Hindlimb muscle (tissue), 1 donor: ENCODE results near the gene SPAG8. TPM values are rescaled to one million over a fixed set of nuclear protein-coding genes. Genes with fewer than 3 reads are reported as not detected.

Source experiments
- DNase-seq: peaks from one replicate; pipeline ENCODE4 v3.0.0-alpha.2; 2013
- polyA plus RNA-seq: library from polyadenylated mRNA; unstranded; fragments of 120-200 nt; gene quantifications from one replicate; pipeline ENCODE4 v1.2.1, GENCODE V29; 2013; ENCODE audit not compliant: insufficient read length

SPAG8 gene
- polyA plus RNA-seq, 1 donor, result 1.7 TPM

GRCh38 chr9:35771534-35771933, 40.5 kb downstream of the SPAG8 start:
- DNase-seq, result no peak

GRCh38 chr9:35771075-35771433, 41.0 kb downstream of the SPAG8 start:
- DNase-seq, result no peak

GRCh38 chr9:35769763-35770162, 42.3 kb downstream of the SPAG8 start:
- DNase-seq, result no peak

- no peak for DNase-seq
These were observed 44.6 kb downstream of the SPAG8 start for GRCh38 chr9:35767458-35767857.

- DNase-seq, result no peak
These were observed 45.1 kb downstream of the SPAG8 start for GRCh38 chr9:35766997-35767396.

GRCh38 chr9:35763803-35764202, 48.3 kb downstream of the SPAG8 start:
- no peak for DNase-seq

- no peak for DNase-seq
These were observed 48.9 kb downstream of the SPAG8 start for GRCh38 chr9:35763181-35763580.

GRCh38 chr9:35760651-35761050, 51.4 kb downstream of the SPAG8 start:
- DNase-seq, result no peak

GRCh38 chr9:35759795-35760194, 52.3 kb downstream of the SPAG8 start:
- DNase-seq, result no peak

Other genes starting within 250 kb of the SPAG8 start
- 51.2 TPM for gene TESK1, start 207.0 kb downstream of the SPAG8 start, polyA plus RNA-seq
- gene CD72, start 193.8 kb downstream of the SPAG8 start, polyA plus RNA-seq, result 2.6 TPM
- gene SIT1, start 161.3 kb downstream of the SPAG8 start, polyA plus RNA-seq, result not detected
- gene RMRP, start 154.2 kb downstream of the SPAG8 start, polyA plus RNA-seq, result not detected
- gene CCDC107, start 154.0 kb downstream of the SPAG8 start, polyA plus RNA-seq, result 21.0 TPM
- 5.6 TPM for gene ARHGEF39, start 147.1 kb downstream of the SPAG8 start, polyA plus RNA-seq
- 0.50 TPM for gene CA9, start 138.3 kb downstream of the SPAG8 start, polyA plus RNA-seq
- 10,018 TPM for gene TPM2, start 122.3 kb downstream of the SPAG8 start, polyA plus RNA-seq
- 117 TPM for gene TLN1, start 80.1 kb downstream of the SPAG8 start, polyA plus RNA-seq
- 25.6 TPM for gene CREB3, start 79.6 kb downstream of the SPAG8 start, polyA plus RNA-seq
- gene GBA2, start 63.0 kb downstream of the SPAG8 start, polyA plus RNA-seq, result 62.5 TPM
- gene RGP1, start 63.0 kb downstream of the SPAG8 start, polyA plus RNA-seq, result 20.8 TPM
- gene MSMP, start 58.0 kb downstream of the SPAG8 start, polyA plus RNA-seq, result not detected
- 20.4 TPM for gene NPR2, start 20.7 kb downstream of the SPAG8 start, polyA plus RNA-seq
- gene HINT2, start 2.8 kb upstream of the SPAG8 start, polyA plus RNA-seq, result 30.4 TPM
- gene FAM221B, start 16.5 kb upstream of the SPAG8 start, polyA plus RNA-seq, result 0.35 TPM
- gene TMEM8B, start 17.0 kb upstream of the SPAG8 start, polyA plus RNA-seq, result 26.9 TPM
- not detected for gene OR13J1, start 58.1 kb upstream of the SPAG8 start, polyA plus RNA-seq
- 0.83 TPM for gene HRCT1, start 93.9 kb upstream of the SPAG8 start, polyA plus RNA-seq
- gene SPAAR, start 97.2 kb upstream of the SPAG8 start, polyA plus RNA-seq, result 2.3 TPM
- not detected for gene OR2S2, start 145.9 kb upstream of the SPAG8 start, polyA plus RNA-seq
- gene RECK, start 224.7 kb upstream of the SPAG8 start, polyA plus RNA-seq, result 19.0 TPM